ENCODE data around the gene HSPA14. TPM values are rescaled to one million over a fixed set of nuclear protein-coding genes. Genes with fewer than 3 reads are reported as not detected.

The HSPA14 gene
- total and polyA plus RNA-seq, 2 of the 4 experiments (the other 2 are of a cell fraction): 10.3 to 11.8 TPM

- no peak overlapping the region for H4K5ac ChIP-seq (ENCODE audit: low read depth, low read length)
- peak overlapping the region; percentile 17; the same call in 1 of the 2 replicates for H3K27ac ChIP-seq (ENCODE audit: insufficient read depth, low read length)
- H2BK20ac ChIP-seq (ENCODE audit: low read depth, low read length): no peak overlapping the region
- ChIA-PET POLR2A (ENCODE audit: unreplicated experiment) (no interaction called here), CTCF (no interaction called here)
- no peaks in the 10 kb centered on the region for H3K36me3 ChIP-seq (ENCODE audit: control insufficient read depth, insufficient read depth, low read length)
- in situ Hi-C loops (cut with MboI; ENCODE audit: low sequenced_read_pairs) (no loop called here), intact Hi-C loops (cut with micrococcal nuclease) (loop anchor here (10.0 kb wide), 1 partner anchor 228 kb away; no protein-coding TSS in a partner anchor), dilution Hi-C loops (cut with HindIII; ENCODE audit: low sequenced_read_pairs, unreplicated experiment) (no loop called here)
- no peak overlapping the region; the same call in 1 of the 2 replicates for H3K14ac ChIP-seq (replicated peaks; ENCODE audit: low read depth, low read length)
- no peaks in the 10 kb centered on the region for H3K27me3 ChIP-seq (ENCODE audit: control insufficient read depth, insufficient read depth, low read length)
- peaks cover 12% of the 10 kb centered on the region for H3K4me1 ChIP-seq (ENCODE audit: control insufficient read depth, insufficient read depth, low read length)
- DNase-seq (no peak), ATAC-seq (ENCODE audit: low read depth) (no peak)
- peaks cover 9% of the 10 kb centered on the region; the same call in 1 of the 2 replicates for H4K20me1 ChIP-seq (ENCODE audit: insufficient read depth, low read length)
- H3K56ac ChIP-seq (ENCODE audit: extremely low read depth, insufficient read depth, low read length): no peak overlapping the region
- WGBS, 2 experiments (ENCODE audit: extremely low coverage in 2 of 2, insufficient read length in 1 of 2): 91% methylated on average over 7 of the region's 9 CpGs; no CpG with 5 or more reads in 1 of the 2 experiments
- no peaks in the 10 kb centered on the region for H3K9me3 ChIP-seq (ENCODE audit: control insufficient read depth, insufficient read depth, low read length)
- TF ChIP-seq MAFK (IDR thresholded peaks at IDR 0.05; ENCODE audit: low read depth, low read length) (no peak), POLR2A (IDR thresholded peaks at IDR 0.05; ENCODE audit: low read depth, low read length) (no peak), CTCF (conservative IDR thresholded peaks at IDR 0.05; ENCODE audit: low read depth, low read length) (no peak), RFX5 (IDR thresholded peaks at IDR 0.05; ENCODE audit: low read depth, low read length) (no peak), USF2 (IDR thresholded peaks at IDR 0.05; ENCODE audit: low read depth, low read length) (no peak), NFE2L2 (IDR thresholded peaks at IDR 0.05; ENCODE audit: low read depth, low read length) (no peak), MXI1 (IDR thresholded peaks at IDR 0.05; ENCODE audit: borderline replicate concordance, low read depth, low read length) (no peak), CEBPB (IDR thresholded peaks at IDR 0.05; ENCODE audit: low read depth, low read length) (no peak), BHLHE40 (IDR thresholded peaks at IDR 0.05; ENCODE audit: low read depth, low read length) (no peak), MAZ (IDR thresholded peaks at IDR 0.05; ENCODE audit: borderline replicate concordance, low read depth, low read length) (no peak), CHD1 (IDR thresholded peaks at IDR 0.05; ENCODE audit: low read depth, low read length) (no peak), RAD21 (IDR thresholded peaks at IDR 0.05; ENCODE audit: low read length) (no peak), RCOR1 (IDR thresholded peaks at IDR 0.05; ENCODE audit: insufficient replicate concordance, low read length) (no peak), SMC3 (IDR thresholded peaks at IDR 0.05; ENCODE audit: low read depth, low read length) (no peak), FOS (IDR thresholded peaks at IDR 0.05; ENCODE audit: low read depth, low read length) (no peak)
- no TSS peak for BruUV-seq (replicated peaks)
- H3K18ac ChIP-seq (ENCODE audit: low read depth, low read length): no peak overlapping the region
- H3K79me1 ChIP-seq (ENCODE audit: low read depth in 1 of 2, low read length in 2 of 2): peaks cover 30 to 50% of the 10 kb centered on the region in 2 experiments
- peak overlapping the region; percentile 69 for H2AK9ac ChIP-seq (replicated peaks; ENCODE audit: low read depth, low read length, poor library complexity)
- no peak overlapping the region for H4K91ac ChIP-seq (ENCODE audit: insufficient read depth, low read depth, low read length)
- H3K23ac ChIP-seq (ENCODE audit: low read depth, low read length): peak overlapping the region; percentile 82; the same call in 1 of the 2 replicates
- no peak overlapping the region for H3K4me3 ChIP-seq (ENCODE audit: insufficient read depth, low read depth, low read length)
- peak overlapping the region; percentile 86 for H3K4me2 ChIP-seq (ENCODE audit: low read depth, low read length)
- H2BK5ac ChIP-seq (ENCODE audit: low read depth, low read length, poor library complexity, severe bottlenecking): no peak overlapping the region
- peak overlapping the region; percentile 80 for H3K9ac ChIP-seq (ENCODE audit: low read depth, low read length)
- H2BK15ac ChIP-seq (ENCODE audit: low read depth, low read length): no peak overlapping the region
- peak overlapping the region in 1 of 2 experiments; percentile 22; a peak in 1 of 4 replicates for H4K8ac ChIP-seq (ENCODE audit: low read depth in 2 of 2, low read length in 2 of 2)
- no peak overlapping the region; the same call in 1 of the 2 replicates for H2AK5ac ChIP-seq (ENCODE audit: low read depth, low read length)
- peaks cover 12% of the 10 kb centered on the region for H3K9me1 ChIP-seq (ENCODE audit: insufficient read depth, low read length)
- H3K4ac ChIP-seq (ENCODE audit: low read depth, low read length): peak overlapping the region; percentile 11; the same call in 1 of the 2 replicates
- H2AFZ ChIP-seq (replicated peaks; ENCODE audit: low read length, poor library complexity): no peak overlapping the region
- H2BK120ac ChIP-seq (ENCODE audit: low read depth, low read length): no peak overlapping the region
These were observed 38.7 kb downstream of the HSPA14 start for GRCh38 chr10:14876764-14877163.
